ENCODE data around the gene TSPAN9. TPM values are rescaled to one million over a fixed set of nuclear protein-coding genes. Genes with fewer than 3 reads are reported as not detected.

The TSPAN9 gene
- total RNA-seq, 1 experiment from 2014 or later: 13.4 TPM

- CTCF ChIA-PET: no interaction called here
- H3K4me3 Mint-ChIP-seq (ENCODE audit: unreplicated experiment): no peak overlapping the region
- no peaks in the 10 kb centered on the region for H3K9me3 Mint-ChIP-seq (ENCODE audit: unreplicated experiment)
- H3K27ac Mint-ChIP-seq (ENCODE audit: low read depth, unreplicated experiment): no peak overlapping the region
- BruUV-seq (replicated peaks): no TSS peak
- H3K4me1 Mint-ChIP-seq (ENCODE audit: insufficient read depth, unreplicated experiment): peaks cover 5% of the 10 kb centered on the region
- no peaks in the 10 kb centered on the region for H3K27me3 Mint-ChIP-seq (ENCODE audit: insufficient read depth, unreplicated experiment)
- POLR2A ChIA-PET: interaction anchor here (0.6 to 0.9 kb wide), 3 partner anchors 10 to 46 kb away, joined by 3 to 6 read pairs (median 4); no protein-coding TSS in a partner anchor
- no peak for DNase-seq (ENCODE audit: unreplicated experiment)
- no peak for TF ChIP-seq CTCF (IDR thresholded peaks at IDR 0.05; ENCODE audit: unreplicated experiment)
- H3K36me3 Mint-ChIP-seq (ENCODE audit: insufficient read depth, unreplicated experiment): no peaks in the 10 kb centered on the region
- intact Hi-C loops (cut with micrococcal nuclease): no loop called here
These were observed 9.0 kb downstream of the TSPAN9 start for GRCh38 chr12:3086211-3086610.

- POLR2A ChIA-PET: interaction anchor here (1.8 kb wide), 1 partner anchor 18 kb away, joined by 4 read pairs; no protein-coding TSS in a partner anchor
- TF ChIP-seq CTCF (IDR thresholded peaks at IDR 0.05; ENCODE audit: unreplicated experiment): no peak
- CTCF ChIA-PET: no interaction called here
These were observed 9.6 kb downstream of the TSPAN9 start for GRCh38 chr12:3086729-3087323.

DNA sequence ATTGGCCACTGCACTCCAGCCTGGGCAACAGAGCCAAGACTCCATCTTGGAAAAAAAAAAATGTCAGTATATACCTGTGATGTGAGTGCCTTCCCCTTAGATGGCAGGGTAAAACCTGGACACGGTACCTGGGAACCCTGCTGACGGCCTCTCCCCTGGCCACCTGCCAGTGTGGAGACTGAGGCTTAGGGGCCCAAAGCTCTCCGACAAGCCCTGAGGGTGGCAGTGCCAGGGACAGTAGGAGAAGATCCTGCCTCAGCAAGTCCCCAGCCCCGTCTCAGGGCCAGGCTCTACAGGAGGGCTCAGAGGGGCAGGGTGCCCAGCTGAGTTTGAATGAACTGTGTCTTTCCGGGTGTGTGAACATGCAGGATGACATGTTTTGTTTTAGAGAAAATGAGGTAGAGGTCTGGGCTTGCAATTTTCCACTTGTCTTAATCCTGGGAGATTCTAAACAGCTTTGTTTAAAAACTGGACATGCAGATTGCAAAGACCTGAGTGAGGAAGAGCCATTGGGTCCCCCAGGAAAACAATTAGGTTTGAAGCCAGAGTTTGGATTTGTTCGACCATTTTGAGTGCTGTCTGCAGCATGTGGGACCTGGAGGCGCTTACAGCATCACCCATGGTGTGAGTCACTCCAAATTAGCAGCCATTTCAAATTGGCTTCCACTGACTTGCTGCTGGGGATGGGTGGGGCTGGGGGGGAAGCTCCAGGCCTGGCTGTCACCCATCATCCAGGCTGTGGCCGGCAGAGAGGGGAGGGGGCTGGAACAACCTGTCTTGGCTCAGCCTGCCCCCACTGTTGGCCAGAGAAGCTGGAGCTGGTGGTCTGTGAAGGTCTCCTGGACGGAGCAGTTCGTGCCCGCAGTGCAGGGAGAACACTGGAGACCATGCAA lies 10.8 kb downstream of the TSPAN9 start:
- intact Hi-C loops (cut with micrococcal nuclease): no loop called here
- TF ChIP-seq CTCF (IDR thresholded peaks at IDR 0.05; ENCODE audit: unreplicated experiment): no peak
- Mint-ChIP-seq H3K27ac (ENCODE audit: low read depth, unreplicated experiment) (no peak overlapping the region), H3K36me3 (ENCODE audit: insufficient read depth, unreplicated experiment) (no peaks in the 10 kb centered on the region), H3K4me1 (ENCODE audit: insufficient read depth, unreplicated experiment) (peaks cover 5% of the 10 kb centered on the region), H3K9me3 (ENCODE audit: unreplicated experiment) (no peaks in the 10 kb centered on the region), H3K4me3 (ENCODE audit: unreplicated experiment) (no peak overlapping the region), H3K27me3 (ENCODE audit: insufficient read depth, unreplicated experiment) (no peaks in the 10 kb centered on the region)
- ChIA-PET CTCF (interaction anchor here (0.9 to 1.3 kb wide), 4 partner anchors 9 to 187 kb away, joined by 3 to 5 read pairs (median 4); no protein-coding TSS in a partner anchor), POLR2A (interaction anchor here (1.1 to 1.8 kb wide), 2 partner anchors 17 to 33 kb away, joined by 4 read pairs; no protein-coding TSS in a partner anchor)
- DNase-seq (ENCODE audit: unreplicated experiment): no peak
- no TSS peak for BruUV-seq (replicated peaks)

More at GRCh38 chr12:3086729-3087323, 9.6 kb downstream of the TSPAN9 start:
- intact Hi-C loops (cut with micrococcal nuclease): no loop called here
- Mint-ChIP-seq H3K9me3 (ENCODE audit: unreplicated experiment) (no peaks in the 10 kb centered on the region), H3K4me1 (ENCODE audit: insufficient read depth, unreplicated experiment) (peaks cover 5% of the 10 kb centered on the region), H3K27ac (ENCODE audit: low read depth, unreplicated experiment) (no peak overlapping the region), H3K36me3 (ENCODE audit: insufficient read depth, unreplicated experiment) (no peaks in the 10 kb centered on the region), H3K27me3 (ENCODE audit: insufficient read depth, unreplicated experiment) (no peaks in the 10 kb centered on the region), H3K4me3 (ENCODE audit: unreplicated experiment) (no peak overlapping the region)
- no TSS peak for BruUV-seq (replicated peaks)
- DNase-seq (ENCODE audit: unreplicated experiment): no peak

GRCh38 chr12:3089588-3089987 lies 12.4 kb downstream of the TSPAN9 start:
- Mint-ChIP-seq H3K27me3 (ENCODE audit: insufficient read depth, unreplicated experiment) (no peaks in the 10 kb centered on the region), H3K4me3 (ENCODE audit: unreplicated experiment) (no peak overlapping the region), H3K4me1 (ENCODE audit: insufficient read depth, unreplicated experiment) (peaks cover 5% of the 10 kb centered on the region), H3K36me3 (ENCODE audit: insufficient read depth, unreplicated experiment) (no peaks in the 10 kb centered on the region), H3K9me3 (ENCODE audit: unreplicated experiment) (no peaks in the 10 kb centered on the region), H3K27ac (ENCODE audit: low read depth, unreplicated experiment) (no peak overlapping the region)
- ChIA-PET POLR2A (no interaction called here), CTCF (interaction anchor here (1.3 to 1.9 kb wide), 2 partner anchors 8 to 16 kb away, joined by 4 to 5 read pairs; no protein-coding TSS in a partner anchor)
- intact Hi-C loops (cut with micrococcal nuclease): no loop called here
- BruUV-seq (replicated peaks): no TSS peak
- no peak for TF ChIP-seq CTCF (IDR thresholded peaks at IDR 0.05; ENCODE audit: unreplicated experiment)
- no peak for DNase-seq (ENCODE audit: unreplicated experiment)

All from MCF 10A (cell line).